ENCODE data around the gene TBCD. TPM values are rescaled to one million over a fixed set of nuclear protein-coding genes. Genes with fewer than 3 reads are reported as not detected.

TBCD gene
- total and polyA plus RNA-seq, 2 experiments from 2014 or later: 19.3 to 33.8 TPM

DNA sequence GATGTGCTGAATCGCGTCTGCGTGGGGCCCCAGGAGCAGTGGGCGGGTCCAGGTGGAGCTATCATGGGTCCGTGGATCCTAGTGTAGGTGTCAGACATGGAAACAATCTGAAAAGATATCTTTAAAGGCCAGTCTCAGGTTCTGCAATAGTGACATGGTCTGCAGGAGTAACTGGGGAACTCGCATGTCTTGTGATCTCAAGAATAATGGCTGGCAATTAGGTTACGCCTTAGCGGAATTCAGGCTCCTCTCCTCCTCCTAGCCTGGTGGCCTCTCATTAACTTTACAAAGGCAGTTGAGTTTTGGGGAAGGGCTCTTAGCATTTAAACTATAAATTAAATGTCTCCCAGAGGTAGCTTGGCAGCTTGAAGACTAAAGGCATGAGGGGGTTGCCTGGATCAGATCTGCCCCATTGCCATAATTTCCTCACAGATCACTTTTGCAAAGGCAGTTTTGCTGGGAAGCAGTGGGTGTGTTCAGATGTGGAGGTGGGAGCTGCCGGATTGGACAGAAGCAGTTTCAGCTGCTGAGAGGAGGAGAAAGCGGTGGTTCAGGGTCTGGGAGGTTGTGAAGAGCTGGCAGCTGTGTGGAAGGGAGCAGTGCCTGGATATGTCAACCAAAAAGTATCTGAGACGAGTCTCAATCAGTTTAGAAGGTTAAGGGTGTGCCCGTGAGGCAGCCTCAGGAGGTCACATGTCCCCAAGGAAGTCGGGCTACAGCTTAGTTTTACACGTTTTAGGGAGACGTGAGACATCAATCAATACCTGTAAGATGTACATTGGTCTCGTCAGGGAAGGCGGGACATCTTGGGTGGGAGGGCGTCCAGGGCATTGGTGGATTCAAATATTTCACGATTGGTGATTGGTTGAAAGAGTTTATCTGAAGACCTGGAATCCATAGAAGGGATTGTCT is 2.7 kb downstream of the TBCD start:
- no peaks in the 10 kb centered on the region for H3K9me3 ChIP-seq (ENCODE audit: low read depth)
- no peak overlapping the region for H2AFZ ChIP-seq
- H3F3A ChIP-seq (ENCODE audit: insufficient read depth): no peaks in the 10 kb centered on the region
- WGBS, 2 experiments (ENCODE audit: low coverage in 1 of 2, low lambda C conversion rate in 2 of 2, missing lambda C conversion rate in 2 of 2): 85 to 87% methylated on average over 19 of the region's 19 CpGs
- H3K79me2 ChIP-seq (ENCODE audit: insufficient read depth): peaks cover 36% of the 10 kb centered on the region
- H3K27ac ChIP-seq: no peak overlapping the region
- H3K9ac ChIP-seq: no peak overlapping the region
- H3K4me2 ChIP-seq (ENCODE audit: unreplicated experiment): no peak overlapping the region
- no peaks in the 10 kb centered on the region for H3K9me2 ChIP-seq (ENCODE audit: insufficient read depth)
- no peak for DNase-seq
- H4K20me1 ChIP-seq (ENCODE audit: insufficient read depth): no peaks in the 10 kb centered on the region; the same call in 1 of the 2 replicates
- H3K4me1 ChIP-seq (ENCODE audit: insufficient read depth): peaks cover 5% of the 10 kb centered on the region; the same call in 1 of the 2 replicates
- in situ Hi-C loops (cut with MboI): no loop called here
- no peaks in the 10 kb centered on the region for H3K27me3 ChIP-seq (replicated peaks; ENCODE audit: insufficient read depth)
- no peaks in the 10 kb centered on the region for H3K36me3 ChIP-seq (ENCODE audit: low read depth)
- TF ChIP-seq EZH2phosphoT487 (IDR thresholded peaks at IDR 0.05; ENCODE audit: insufficient read depth, low read depth): no peak
- H3K4me3 ChIP-seq: no peak overlapping the region

GRCh38 chr17:82756166-82756565 is 4.3 kb downstream of the TBCD start:
- TF ChIP-seq EZH2phosphoT487 (IDR thresholded peaks at IDR 0.05; ENCODE audit: insufficient read depth, low read depth) (no peak), EZH2 (IDR thresholded peaks at IDR 0.05; ENCODE audit: insufficient read depth, poor library complexity, severe bottlenecking) (no peak)
- peaks cover 36% of the 10 kb centered on the region for H3K79me2 ChIP-seq (ENCODE audit: insufficient read depth)
- no peaks in the 10 kb centered on the region for H3K9me2 ChIP-seq (ENCODE audit: insufficient read depth)
- no peak overlapping the region for H3K4me3 ChIP-seq
- 71 to 86% methylated on average over 5 to 7 of the region's 7 CpGs for WGBS, 2 experiments (ENCODE audit: low coverage in 1 of 2, low lambda C conversion rate in 2 of 2, missing lambda C conversion rate in 2 of 2)
- H3K27ac ChIP-seq: no peak overlapping the region
- in situ Hi-C loops (cut with MboI): no loop called here
- H3K4me2 ChIP-seq (ENCODE audit: unreplicated experiment): no peak overlapping the region
- no peaks in the 10 kb centered on the region for H3K27me3 ChIP-seq (replicated peaks; ENCODE audit: insufficient read depth)
- no peaks in the 10 kb centered on the region for H3K9me3 ChIP-seq (ENCODE audit: low read depth)
- H2AFZ ChIP-seq: no peak overlapping the region
- DNase-seq: no peak
- H4K20me1 ChIP-seq (ENCODE audit: insufficient read depth): no peaks in the 10 kb centered on the region; the same call in 1 of the 2 replicates
- no peak overlapping the region for H3K9ac ChIP-seq
- H3F3A ChIP-seq (ENCODE audit: insufficient read depth): no peaks in the 10 kb centered on the region
- no peaks in the 10 kb centered on the region for H3K36me3 ChIP-seq (ENCODE audit: low read depth)
- peaks cover 5% of the 10 kb centered on the region; the same call in 1 of the 2 replicates for H3K4me1 ChIP-seq (ENCODE audit: insufficient read depth)

GRCh38 chr17:82765371-82765770 is 13.5 kb downstream of the TBCD start:
- DNase-seq: no peak
- H3K36me3 ChIP-seq (ENCODE audit: low read depth): peaks cover 6% of the 10 kb centered on the region; the same call in 1 of the 2 replicates
- no peaks in the 10 kb centered on the region for H3K9me2 ChIP-seq (ENCODE audit: insufficient read depth)
- H3K79me2 ChIP-seq (ENCODE audit: insufficient read depth): no peaks in the 10 kb centered on the region
- 81 to 82% methylated on average over 13 of the region's 13 CpGs for WGBS, 2 experiments (ENCODE audit: low coverage in 1 of 2, low lambda C conversion rate in 2 of 2, missing lambda C conversion rate in 2 of 2)
- no peaks in the 10 kb centered on the region for H3F3A ChIP-seq (ENCODE audit: insufficient read depth)
- no peak overlapping the region for H3K9ac ChIP-seq
- no peak overlapping the region for H3K27ac ChIP-seq
- H3K4me3 ChIP-seq: no peak overlapping the region
- in situ Hi-C loops (cut with MboI): no loop called here
- H2AFZ ChIP-seq: no peak overlapping the region
- H3K9me3 ChIP-seq (ENCODE audit: low read depth): no peaks in the 10 kb centered on the region
- H3K4me2 ChIP-seq (ENCODE audit: unreplicated experiment): no peak overlapping the region
- H3K4me1 ChIP-seq (ENCODE audit: insufficient read depth): no peaks in the 10 kb centered on the region
- TF ChIP-seq EZH2 (IDR thresholded peaks at IDR 0.05; ENCODE audit: insufficient read depth, poor library complexity, severe bottlenecking) (no peak), EZH2phosphoT487 (IDR thresholded peaks at IDR 0.05; ENCODE audit: insufficient read depth, low read depth) (no peak)
- H4K20me1 ChIP-seq (ENCODE audit: insufficient read depth): no peaks in the 10 kb centered on the region
- H3K27me3 ChIP-seq (replicated peaks; ENCODE audit: insufficient read depth): no peaks in the 10 kb centered on the region

GRCh38 chr17:82767041-82767754 is 15.3 kb downstream of the TBCD start:
- Histone ChIP-seq H3K27ac (no peak overlapping the region), H3K4me2 (ENCODE audit: unreplicated experiment) (no peak overlapping the region), H4K20me1 (ENCODE audit: insufficient read depth) (no peaks in the 10 kb centered on the region), H3K9me3 (ENCODE audit: low read depth) (no peaks in the 10 kb centered on the region), H3K9ac (no peak overlapping the region), H2AFZ (no peak overlapping the region), H3K4me3 (no peak overlapping the region), H3K36me3 (ENCODE audit: low read depth) (peaks cover 6% of the 10 kb centered on the region; the same call in 1 of the 2 replicates), H3K27me3 (replicated peaks; ENCODE audit: insufficient read depth) (no peaks in the 10 kb centered on the region), H3F3A (ENCODE audit: insufficient read depth) (no peaks in the 10 kb centered on the region), H3K9me2 (ENCODE audit: insufficient read depth) (no peaks in the 10 kb centered on the region), H3K4me1 (ENCODE audit: insufficient read depth) (no peaks in the 10 kb centered on the region; the same call in 1 of the 2 replicates), H3K79me2 (ENCODE audit: insufficient read depth) (no peaks in the 10 kb centered on the region)
- in situ Hi-C loops (cut with MboI): no loop called here
- TF ChIP-seq EZH2phosphoT487 (IDR thresholded peaks at IDR 0.05; ENCODE audit: insufficient read depth, low read depth) (no peak), EZH2 (IDR thresholded peaks at IDR 0.05; ENCODE audit: insufficient read depth, poor library complexity, severe bottlenecking) (no peak)
- WGBS, 2 experiments (ENCODE audit: low coverage in 1 of 2, low lambda C conversion rate in 2 of 2, missing lambda C conversion rate in 2 of 2): 74 to 82% methylated on average over 24 of the region's 24 CpGs
- peak; percentile 67 for DNase-seq
